ENCODE data around the gene ZNF3.

The ZNF3 gene

GRCh38 chr7:100109521-100110163, 28.1 kb upstream of the ZNF3 start:
- no peak for DNase-seq (ENCODE audit: low spot score)

GRCh38 chr7:100107890-100108289, 26.4 kb upstream of the ZNF3 start:
- DNase-seq (ENCODE audit: low spot score), result no peak

GRCh38 chr7:100107125-100107737, 25.7 kb upstream of the ZNF3 start:
- no peak for DNase-seq (ENCODE audit: low spot score)

- DNase-seq (ENCODE audit: low spot score), result no peak
Measured at GRCh38 chr7:100106633-100107032, 25.1 kb upstream of the ZNF3 start.

- DNase-seq (ENCODE audit: low spot score), result no peak
Measured at GRCh38 chr7:100105534-100105933, 24.0 kb upstream of the ZNF3 start.

GRCh38 chr7:100102950-100103840, 21.7 kb upstream of the ZNF3 start:
- DNase-seq (ENCODE audit: low spot score), result no peak

- DNase-seq (ENCODE audit: low spot score), result peak; percentile 95
Measured at GRCh38 chr7:100101016-100101862, 19.7 kb upstream of the ZNF3 start, which contains the start of the genes AP4M1 and MCM7. AP4M1 (plus strand) TSS chr7:100101643; CDS start chr7:100101715, 72 bp downstream. MCM7 (minus strand) TSS chr7:100101397; CDS start chr7:100101294, 103 bp downstream.

GRCh38 chr7:100100420-100101015, 19.0 kb upstream of the ZNF3 start:
- DNase-seq (ENCODE audit: low spot score), result peak; percentile 92

GRCh38 chr7:100099452-100099851, 17.9 kb upstream of the ZNF3 start:
- no peak for DNase-seq (ENCODE audit: low spot score)

- no peak for DNase-seq (ENCODE audit: low spot score)
Measured at GRCh38 chr7:100098913-100099312, 17.4 kb upstream of the ZNF3 start.

- no peak for DNase-seq (ENCODE audit: low spot score)
Measured at GRCh38 chr7:100095704-100096103, 14.2 kb upstream of the ZNF3 start.

- DNase-seq (ENCODE audit: low spot score), result no peak
Measured at GRCh38 chr7:100095289-100095688, 13.8 kb upstream of the ZNF3 start.

- DNase-seq (ENCODE audit: low spot score), result no peak
Measured at GRCh38 chr7:100093925-100094486, 12.5 kb upstream of the ZNF3 start.

- DNase-seq (ENCODE audit: low spot score), result no peak
Measured at GRCh38 chr7:100093498-100093897, 12.0 kb upstream of the ZNF3 start.

- DNase-seq (ENCODE audit: low spot score), result no peak
Measured at GRCh38 chr7:100093054-100093453, 11.5 kb upstream of the ZNF3 start.

GRCh38 chr7:100091411-100092181, 10.1 kb upstream of the ZNF3 start:
- no peak for DNase-seq (ENCODE audit: low spot score)

- DNase-seq (ENCODE audit: low spot score), result no peak
Measured at GRCh38 chr7:100090527-100091410, 9.2 kb upstream of the ZNF3 start.

- no peak for DNase-seq (ENCODE audit: low spot score)
Measured at GRCh38 chr7:100089458-100090196, 8.1 kb upstream of the ZNF3 start.
